Immature natural killer cell (primary cell): ENCODE measurements around the gene NMUR1. TPM values are rescaled to one million over a fixed set of nuclear protein-coding genes. Genes with fewer than 3 reads are reported as not detected.

Source experiments
- DNase-seq, 3 donors: peaks; one replicate each; pipeline ENCODE4 v3.0.0; 2022; ENCODE audit warnings: mixed read lengths in 1 of 3
- H3K27ac Mint-ChIP-seq, 6 donors: one replicate each; pipeline ENCODE4 v1.8.0; 2020; ENCODE audit warnings: mixed read lengths in 6 of 6, mild to moderate bottlenecking in 5 of 6, inconsistent platforms in 4 of 6, moderate library complexity in 3 of 6
- H3K27me3 Mint-ChIP-seq, 3 donors: one replicate each; pipeline ENCODE4 v1.8.0; 2020 to 2021; ENCODE audit warnings: low read depth in 3 of 3, mild to moderate bottlenecking in 3 of 3, mixed read lengths in 3 of 3, moderate library complexity in 3 of 3, inconsistent platforms in 1 of 3
- H3K36me3 Mint-ChIP-seq, 3 donors: one replicate each; pipeline ENCODE4 v1.8.0; 2020; ENCODE audit warnings: mixed read lengths in 3 of 3, inconsistent platforms in 2 of 3, mild to moderate bottlenecking in 2 of 3
- H3K4me1 Mint-ChIP-seq, 2 donors: one replicate each; pipeline ENCODE4 v1.8.0; 2020; ENCODE audit warnings: inconsistent platforms in 2 of 2, mild to moderate bottlenecking in 2 of 2, mixed read lengths in 2 of 2, moderate library complexity in 1 of 2
- H3K4me3 Mint-ChIP-seq, 5 donors: one replicate each; pipeline ENCODE4 v1.8.0; 2020; ENCODE audit warnings: mild to moderate bottlenecking in 5 of 5, mixed read lengths in 5 of 5, inconsistent platforms in 3 of 5, moderate library complexity in 3 of 5
- H3K9me3 Mint-ChIP-seq, 6 donors: one replicate each; pipeline ENCODE4 v1.8.0; 2020; ENCODE audit warnings: mild to moderate bottlenecking in 6 of 6, mixed read lengths in 6 of 6, inconsistent platforms in 4 of 6, moderate library complexity in 3 of 6
- polyA plus RNA-seq, 3 donors: library from polyadenylated mRNA; unstranded; fragments of 300-500 nt; fragmentation: Illumina TruSeq; gene quantifications; one replicate each; pipeline ENCODE4 v1.2.3, GENCODE V29; 2021

Gene NMUR1
- polyA plus RNA-seq, 3 donors from 2014 or later: 34.6 to 54.4 (median 37.2) TPM

DNA sequence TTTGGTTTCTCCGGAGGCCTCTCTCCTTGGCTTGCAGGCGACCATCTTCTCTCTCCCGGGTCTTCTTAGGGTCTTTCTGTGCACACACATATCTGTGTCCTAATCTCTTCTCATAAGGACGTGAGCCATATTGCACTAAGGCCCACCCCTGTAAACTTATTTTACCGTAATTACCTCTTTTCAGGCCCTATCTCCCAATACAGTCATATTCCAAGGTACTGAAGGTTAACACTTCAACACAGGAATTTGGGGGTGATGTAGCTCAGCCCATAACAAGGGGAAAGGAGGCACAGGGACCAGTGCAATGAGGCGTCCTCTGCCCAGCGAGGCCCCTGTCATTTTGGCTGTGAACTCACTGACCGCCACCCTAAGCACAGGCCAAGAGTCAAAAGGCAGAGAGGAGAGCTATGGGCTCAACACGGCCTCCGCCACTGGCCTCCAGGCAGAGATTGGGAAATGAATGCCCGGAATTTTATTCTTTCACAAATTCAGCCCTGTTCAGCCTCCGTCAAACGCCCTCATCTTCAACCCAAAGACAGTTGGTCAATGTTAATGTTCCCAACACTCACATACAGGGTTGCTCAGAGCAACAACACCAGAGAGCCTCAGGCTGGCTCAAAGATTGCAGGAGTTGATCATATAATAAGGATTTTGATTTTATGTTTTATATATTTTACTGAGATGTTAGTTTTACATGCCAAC lies 15.9 kb upstream of the NMUR1 start:
- no peak for DNase-seq
- Mint-ChIP-seq H3K4me3 (peak overlapping the region; percentile 82 to 91 (median 87)), H3K36me3 (peaks cover 5 to 7% (median 6%) of the 10 kb centered on the region in 3 donors), H3K27me3 (peaks cover 9 to 16% (median 13%) of the 10 kb centered on the region in 3 donors), H3K9me3 (peaks cover 0 to 8% (median 5%) of the 10 kb centered on the region in 6 donors), H3K27ac (peak overlapping the region; percentile 97 to 100 (median 100)), H3K4me1 (peaks cover 84 to 87% of the 10 kb centered on the region in 2 donors)

DNA sequence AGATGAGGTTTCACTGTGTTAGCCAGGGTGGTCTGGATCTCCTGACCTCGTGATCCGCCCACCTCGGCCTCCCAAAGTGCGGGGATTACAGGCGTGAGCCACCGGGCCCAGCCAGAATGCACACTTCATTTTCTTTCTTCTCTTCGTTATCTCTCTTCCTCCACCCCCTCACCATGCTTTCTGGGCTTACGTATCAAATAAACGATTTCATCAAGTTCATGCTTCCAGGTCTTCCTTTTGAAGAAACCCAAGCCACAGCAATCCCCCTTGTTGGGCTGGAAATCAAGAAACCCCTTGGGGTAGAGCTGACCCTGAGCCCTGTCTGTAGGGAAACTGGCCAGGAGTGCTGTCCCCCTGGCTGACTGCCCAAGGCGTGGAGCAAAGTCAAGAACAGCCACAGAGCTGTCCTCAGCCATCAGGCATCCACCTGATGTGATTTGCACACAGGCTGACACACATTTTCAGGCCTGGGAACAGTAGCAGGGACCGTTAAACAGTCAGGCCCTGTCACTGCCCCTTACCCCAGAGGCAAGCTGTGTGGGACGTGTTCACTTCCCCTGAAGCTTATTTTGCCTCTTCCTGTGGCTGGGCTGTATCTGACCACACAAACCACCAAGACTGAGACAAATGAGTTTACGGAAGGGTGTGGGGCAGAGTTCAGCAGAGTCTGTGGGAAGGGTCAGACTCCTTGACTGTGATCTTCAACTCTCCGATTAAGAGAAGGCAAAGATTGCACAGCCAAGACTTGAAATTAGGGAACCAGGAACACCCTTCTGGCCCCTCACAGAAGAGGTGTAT lies 15.1 kb upstream of the NMUR1 start:
- peaks cover 0 to 9% (median 5%) of the 10 kb centered on the region in 6 donors for H3K9me3 Mint-ChIP-seq
- peak overlapping the region; percentile 97 to 100 (median 100) for H3K27ac Mint-ChIP-seq
- peaks cover 5 to 7% (median 6%) of the 10 kb centered on the region in 3 donors for H3K36me3 Mint-ChIP-seq
- peaks cover 84 to 85% of the 10 kb centered on the region in 2 donors for H3K4me1 Mint-ChIP-seq
- H3K27me3 Mint-ChIP-seq: peaks cover 9 to 16% (median 13%) of the 10 kb centered on the region in 3 donors
- DNase-seq: peak; percentile 86 to 87 (median 86)
- H3K4me3 Mint-ChIP-seq: peak overlapping the region; percentile 82 to 91 (median 87)

DNA sequence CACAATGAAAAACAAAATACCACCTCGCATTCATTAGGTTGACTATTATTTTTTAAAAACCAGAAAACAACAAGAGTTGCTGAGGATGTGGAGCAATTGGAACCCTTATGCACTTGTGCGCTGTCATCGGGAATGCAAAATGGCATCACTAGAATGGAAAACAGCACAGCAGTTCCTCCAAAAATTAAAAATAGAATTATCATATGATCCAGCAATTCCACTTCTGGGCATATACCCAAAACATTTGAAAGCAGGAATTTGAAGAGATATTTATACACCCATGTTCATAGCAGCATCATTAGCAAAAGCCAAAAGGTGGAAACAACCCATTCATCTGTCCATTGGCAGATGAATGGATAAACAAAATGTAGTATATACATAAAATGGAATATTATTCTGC lies 11.9 kb upstream of the NMUR1 start:
- Mint-ChIP-seq H3K9me3 (peaks cover 0 to 9% (median 5%) of the 10 kb centered on the region in 6 donors), H3K4me1 (peaks cover 65 to 67% of the 10 kb centered on the region in 2 donors), H3K27me3 (peaks cover 9 to 14% (median 13%) of the 10 kb centered on the region in 3 donors), H3K4me3 (peak overlapping the region in 3 of 5 donors; percentile 6 to 72 (median 23)), H3K36me3 (peaks cover 0 to 8% (median 5%) of the 10 kb centered on the region in 3 donors), H3K27ac (peak overlapping the region in 5 of 6 donors; percentile 59 to 97 (median 74))
- no peak for DNase-seq

DNA sequence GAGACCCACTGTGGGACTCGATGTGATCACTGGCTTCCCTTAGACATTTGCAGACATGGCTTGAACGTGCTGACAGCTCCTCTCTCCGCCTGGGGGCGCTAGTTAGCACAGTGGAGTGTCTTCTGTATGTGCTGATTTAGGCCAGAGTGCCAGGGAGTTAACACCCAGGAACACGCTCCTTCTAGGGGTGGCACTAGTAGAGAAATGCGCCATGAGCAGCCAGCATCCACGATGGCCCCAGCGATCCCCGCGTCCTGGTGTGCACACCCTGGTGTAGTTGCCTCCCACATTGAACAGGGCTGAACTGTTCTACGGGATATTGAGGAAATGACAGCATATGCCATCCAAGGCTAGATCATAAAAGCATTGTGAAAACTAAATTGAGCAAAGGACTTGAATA lies 11.4 kb upstream of the NMUR1 start:
- peak overlapping the region in 4 of 6 donors; percentile 37 to 53 (median 46) for H3K27ac Mint-ChIP-seq
- H3K4me1 Mint-ChIP-seq: peaks cover 62 to 64% of the 10 kb centered on the region in 2 donors
- H3K36me3 Mint-ChIP-seq: peaks cover 0 to 8% (median 5%) of the 10 kb centered on the region in 3 donors

DNA sequence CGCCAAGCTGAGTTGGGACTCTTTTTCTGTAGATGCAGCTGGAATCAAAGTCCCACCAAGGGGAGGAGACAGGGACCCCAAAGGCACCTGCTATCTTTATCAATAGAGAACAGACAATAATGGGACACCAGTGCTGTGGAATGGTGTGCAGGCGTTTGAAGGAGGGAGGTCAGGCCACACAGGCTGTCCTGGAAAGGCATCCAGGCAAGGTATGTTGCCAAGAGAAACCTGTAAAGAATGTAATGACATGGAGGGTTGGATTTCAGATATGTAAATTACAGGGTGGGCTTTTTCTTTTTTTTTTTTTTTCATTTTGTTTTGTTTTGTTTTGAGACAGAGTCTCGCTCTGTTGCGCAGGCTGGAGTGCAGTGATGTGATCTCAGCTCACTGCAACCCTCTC lies 9.7 kb upstream of the NMUR1 start:
- Mint-ChIP-seq H3K4me1 (peaks cover 49 to 50% of the 10 kb centered on the region in 2 donors), H3K4me3 (no peak overlapping the region), H3K27ac (peak overlapping the region in 3 of 6 donors; percentile 26 to 62 (median 41)), H3K27me3 (peaks cover 2 to 4% (median 2%) of the 10 kb centered on the region in 3 donors), H3K9me3 (peaks cover 0 to 8% (median 5%) of the 10 kb centered on the region in 6 donors), H3K36me3 (peaks cover 0 to 8% (median 5%) of the 10 kb centered on the region in 3 donors)
- no peak for DNase-seq

More for the DNA sequence above, 11.4 kb upstream of the NMUR1 start:
- peak in 1 of 3 donors; percentile 43 for DNase-seq
- Mint-ChIP-seq H3K9me3 (peaks cover 0 to 9% (median 5%) of the 10 kb centered on the region in 6 donors), H3K27me3 (peaks cover 9 to 13% (median 12%) of the 10 kb centered on the region in 3 donors), H3K4me3 (peak overlapping the region in 1 of 5 donors; percentile 15)

DNA sequence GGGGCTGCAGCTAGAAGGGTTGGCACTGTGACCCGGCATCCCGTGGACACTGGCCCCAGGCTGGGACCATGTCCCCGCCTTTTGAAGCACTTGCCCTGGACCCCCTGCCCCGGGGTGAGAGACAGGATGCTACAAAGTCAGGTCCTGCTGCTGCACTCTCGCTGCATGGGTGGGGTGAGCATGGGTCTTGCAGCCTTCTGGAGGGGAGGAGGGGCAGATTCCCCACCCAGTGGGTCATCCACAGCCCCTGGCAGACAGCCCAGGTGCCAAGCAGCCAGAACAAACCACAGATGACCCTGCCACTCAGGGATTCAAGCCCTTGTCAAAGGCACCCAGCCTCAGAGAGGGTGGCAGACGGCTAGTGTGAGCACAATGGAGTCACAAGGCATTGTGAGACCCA lies 5.7 kb upstream of the NMUR1 start:
- H3K36me3 Mint-ChIP-seq: peaks cover 0 to 3% (median 0%) of the 10 kb centered on the region in 3 donors
- no peak for DNase-seq

DNA sequence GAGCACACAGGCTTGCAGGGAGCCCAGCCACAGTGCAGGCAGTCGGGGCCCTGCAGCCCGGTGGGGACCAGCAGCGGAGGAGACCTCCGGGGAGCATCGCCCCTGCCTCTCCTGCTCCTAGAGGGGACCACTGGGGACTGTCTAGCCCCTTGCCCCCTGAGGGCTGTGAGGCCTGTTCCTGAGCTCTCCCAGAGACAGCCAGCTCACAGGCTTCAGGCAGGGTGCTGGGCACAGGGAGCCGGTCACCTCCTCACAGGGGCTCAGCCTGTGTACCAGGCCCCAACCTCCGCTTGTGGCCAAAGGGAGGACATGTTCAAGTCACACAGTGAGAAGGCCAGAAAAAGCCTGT lies 3.5 kb upstream of the NMUR1 start:
- H3K4me3 Mint-ChIP-seq: no peak overlapping the region
- peaks cover 0 to 3% (median 0%) of the 10 kb centered on the region in 3 donors for H3K36me3 Mint-ChIP-seq

More for the DNA sequence above, 5.7 kb upstream of the NMUR1 start:
- H3K9me3 Mint-ChIP-seq: no peaks in the 10 kb centered on the region
- H3K4me3 Mint-ChIP-seq: no peak overlapping the region
- H3K27ac Mint-ChIP-seq: peak overlapping the region in 1 of 6 donors; percentile 43
- peaks cover 0 to 2% (median 2%) of the 10 kb centered on the region in 3 donors for H3K27me3 Mint-ChIP-seq
- peaks cover 46 to 47% of the 10 kb centered on the region in 2 donors for H3K4me1 Mint-ChIP-seq

DNA sequence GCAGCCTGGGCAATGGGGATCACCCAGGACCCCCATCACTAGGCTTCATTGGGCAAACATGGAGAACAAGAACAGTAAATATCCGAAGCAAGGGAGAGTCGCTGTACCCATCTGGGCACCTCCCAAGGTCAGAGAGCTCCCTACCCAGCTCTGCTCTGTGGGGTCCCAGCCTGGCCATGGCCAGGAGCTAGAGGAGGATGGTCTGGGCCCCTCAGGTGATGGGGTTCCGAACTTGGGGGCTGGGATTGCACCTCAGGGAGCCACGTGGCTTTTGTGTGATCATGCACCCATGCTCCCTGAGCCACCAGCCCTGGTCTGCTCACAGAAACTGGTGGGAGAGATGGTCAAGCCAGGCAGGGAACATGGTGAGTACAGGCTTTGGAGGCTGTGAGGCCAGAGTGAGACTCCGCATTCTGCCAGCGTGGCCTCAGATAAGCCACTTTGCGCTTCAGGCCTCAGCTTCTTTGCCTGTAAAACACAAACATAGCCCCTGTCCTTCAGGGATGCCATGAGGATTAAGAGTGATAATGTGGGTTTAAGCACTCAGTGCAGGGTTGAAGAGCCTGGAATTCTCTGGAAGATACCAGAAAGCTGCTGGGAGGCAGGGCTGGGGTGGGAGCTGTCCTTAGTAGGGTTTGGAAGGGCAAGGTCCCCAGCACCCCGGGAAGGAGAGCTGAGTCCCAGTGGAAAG lies 3.0 kb upstream of the NMUR1 start:
- Mint-ChIP-seq H3K27ac (peak overlapping the region in 5 of 6 donors; percentile 5 to 57 (median 21)), H3K9me3 (no peaks in the 10 kb centered on the region), H3K36me3 (peaks cover 0 to 3% (median under 1%) of the 10 kb centered on the region in 3 donors), H3K4me3 (peak overlapping the region in 1 of 5 donors; percentile 14), H3K27me3 (peaks cover 7 to 15% (median 12%) of the 10 kb centered on the region in 3 donors), H3K4me1 (peaks cover 54 to 59% of the 10 kb centered on the region in 2 donors)
- DNase-seq: no peak

More for the DNA sequence above, 3.5 kb upstream of the NMUR1 start:
- peak overlapping the region in 4 of 6 donors; percentile 31 to 57 (median 36) for H3K27ac Mint-ChIP-seq
- peaks cover 3 to 10% (median 7%) of the 10 kb centered on the region in 3 donors for H3K27me3 Mint-ChIP-seq
- H3K9me3 Mint-ChIP-seq: no peaks in the 10 kb centered on the region
- peaks cover 50 to 54% of the 10 kb centered on the region in 2 donors for H3K4me1 Mint-ChIP-seq
- no peak for DNase-seq

DNA sequence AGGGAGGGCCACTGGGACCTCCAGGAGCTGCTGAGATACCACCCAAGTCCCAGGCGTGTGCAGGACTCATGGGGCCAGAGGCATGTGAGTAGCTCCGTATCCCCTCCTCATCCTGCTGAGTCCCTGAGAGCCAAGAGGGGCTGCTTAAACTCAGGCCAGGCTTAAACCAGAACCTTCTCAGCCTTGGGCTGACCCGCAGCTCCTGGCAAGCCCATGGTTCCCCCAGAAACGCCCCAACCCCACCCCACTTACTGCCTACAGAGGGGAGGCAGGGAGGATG lies 2.5 kb upstream of the NMUR1 start:
- Mint-ChIP-seq H3K27me3 (peaks cover 11 to 17% (median 16%) of the 10 kb centered on the region in 3 donors), H3K27ac (peak overlapping the region in 1 of 6 donors; percentile 12), H3K4me1 (peaks cover 59 to 65% of the 10 kb centered on the region in 2 donors), H3K9me3 (no peaks in the 10 kb centered on the region), H3K4me3 (no peak overlapping the region), H3K36me3 (peaks cover 0 to 3% (median 3%) of the 10 kb centered on the region in 3 donors)
- no peak for DNase-seq

DNA sequence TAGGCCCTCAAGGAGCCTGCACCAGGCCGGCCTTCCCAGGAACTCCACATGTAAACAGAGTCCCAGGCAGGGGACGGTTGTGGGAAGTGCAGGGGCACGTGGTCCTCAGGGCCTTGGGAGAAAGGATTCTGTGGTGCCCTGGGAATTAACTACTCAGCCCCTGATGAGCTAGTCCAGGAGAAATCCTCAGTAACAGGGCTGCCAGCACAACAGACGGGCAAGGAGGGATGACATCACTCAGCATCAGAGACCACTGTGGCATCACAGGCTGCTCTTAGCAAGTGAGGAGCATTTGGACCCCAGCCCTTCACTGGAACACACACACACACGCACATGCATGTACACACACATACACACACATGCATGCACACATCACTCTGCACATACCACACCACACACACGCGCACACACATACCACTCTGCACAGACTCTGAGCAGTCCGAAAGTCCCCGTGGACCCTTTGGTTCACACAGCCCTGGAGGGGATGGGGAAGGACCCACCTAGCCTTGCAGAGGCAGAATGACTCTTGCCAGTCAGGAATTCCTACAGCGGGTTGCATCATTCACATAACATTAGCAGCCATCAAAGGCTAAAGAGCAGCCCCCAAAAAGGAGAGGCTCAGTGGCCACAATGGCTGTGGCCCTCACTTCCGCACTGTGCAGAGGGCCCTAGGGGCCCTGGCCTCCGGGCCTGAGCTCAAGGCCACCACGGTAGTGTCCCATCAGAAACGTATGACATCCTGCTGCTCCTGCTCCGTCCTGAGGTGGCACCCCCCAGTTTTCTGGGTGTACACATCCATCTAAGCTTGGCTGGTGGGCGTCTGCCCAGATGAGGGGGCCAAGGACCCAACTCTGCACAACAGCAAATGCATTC lies 1.9 kb upstream of the NMUR1 start:
- peaks cover 65 to 70% of the 10 kb centered on the region in 2 donors for H3K4me1 Mint-ChIP-seq
- no peak for DNase-seq
- peak overlapping the region; percentile 51 to 76 (median 61) for H3K4me3 Mint-ChIP-seq
- H3K9me3 Mint-ChIP-seq: no peaks in the 10 kb centered on the region
- H3K36me3 Mint-ChIP-seq: peaks cover 0 to 4% (median 4%) of the 10 kb centered on the region in 3 donors
- H3K27ac Mint-ChIP-seq: peak overlapping the region; percentile 6 to 98 (median 88)
- H3K27me3 Mint-ChIP-seq: peaks cover 13 to 17% (median 16%) of the 10 kb centered on the region in 3 donors

DNA sequence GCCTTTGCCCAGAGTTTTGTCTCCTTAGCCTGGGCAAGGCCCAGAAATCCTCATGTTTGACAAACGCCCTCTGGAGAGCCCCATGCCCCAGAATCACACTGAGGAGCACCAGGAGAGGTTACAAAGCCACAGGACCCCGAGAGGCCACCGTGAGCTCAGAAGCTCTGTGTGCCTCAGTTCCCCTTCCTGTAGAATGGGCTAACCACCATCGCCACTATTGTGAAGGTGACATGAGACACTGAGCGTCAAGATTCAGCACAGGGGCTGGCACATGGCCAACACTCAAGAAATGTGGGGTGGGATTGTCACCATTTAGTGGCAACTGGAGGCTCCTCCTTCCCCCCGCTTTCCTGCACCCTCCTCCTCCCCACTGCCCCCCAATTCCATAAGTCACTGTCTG lies 1.2 kb upstream of the NMUR1 start:
- H3K4me1 Mint-ChIP-seq: peaks cover 71 to 77% of the 10 kb centered on the region in 2 donors

DNA sequence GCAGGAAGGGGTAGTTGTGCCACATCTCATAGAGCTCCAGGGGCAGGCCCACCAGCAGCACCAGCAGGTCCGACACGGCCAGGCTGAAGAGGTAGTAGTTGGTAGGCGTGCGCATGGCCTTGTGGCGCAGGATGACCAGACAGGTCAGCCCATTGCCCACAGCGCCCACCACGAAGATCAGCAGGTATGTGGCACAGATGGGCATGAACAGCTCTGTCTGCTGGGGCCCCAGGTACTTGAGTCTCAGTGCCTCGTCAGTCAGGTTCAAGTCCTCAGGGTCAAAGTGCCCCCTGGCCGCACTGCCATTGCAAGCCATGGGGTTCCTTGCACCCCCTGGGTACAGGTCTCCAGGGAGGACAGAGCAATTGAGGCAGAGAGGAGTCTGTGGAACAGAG lies 1.6 kb downstream of the NMUR1 start:
- H3K27me3 Mint-ChIP-seq: peaks cover 13 to 29% (median 23%) of the 10 kb centered on the region in 3 donors
- H3K4me1 Mint-ChIP-seq: peaks cover 90 to 92% of the 10 kb centered on the region in 2 donors
- H3K9me3 Mint-ChIP-seq: no peaks in the 10 kb centered on the region
- H3K27ac Mint-ChIP-seq: peak overlapping the region; percentile 97 to 99 (median 98)
- H3K36me3 Mint-ChIP-seq: peaks cover 0 to 15% (median 13%) of the 10 kb centered on the region in 3 donors
- no peak for DNase-seq
- peak overlapping the region; percentile 86 to 98 (median 96) for H3K4me3 Mint-ChIP-seq

More for the DNA sequence above, 1.2 kb upstream of the NMUR1 start:
- Mint-ChIP-seq H3K36me3 (peaks cover 0 to 8% (median 8%) of the 10 kb centered on the region in 3 donors), H3K9me3 (no peaks in the 10 kb centered on the region), H3K27ac (peak overlapping the region; percentile 91 to 98 (median 94)), H3K4me3 (peak overlapping the region; percentile 76 to 86 (median 81)), H3K27me3 (peaks cover 15 to 17% (median 16%) of the 10 kb centered on the region in 3 donors)
- peak in 2 of 3 donors; percentile 35 to 49 for DNase-seq
